ENCODE results near the gene TRAK2. TPM values are rescaled to one million over a fixed set of nuclear protein-coding genes. Genes with fewer than 3 reads are reported as not detected.

TRAK2 gene
- total RNA-seq, 1 donor from 2014 or later, result 7.5 TPM

DNA sequence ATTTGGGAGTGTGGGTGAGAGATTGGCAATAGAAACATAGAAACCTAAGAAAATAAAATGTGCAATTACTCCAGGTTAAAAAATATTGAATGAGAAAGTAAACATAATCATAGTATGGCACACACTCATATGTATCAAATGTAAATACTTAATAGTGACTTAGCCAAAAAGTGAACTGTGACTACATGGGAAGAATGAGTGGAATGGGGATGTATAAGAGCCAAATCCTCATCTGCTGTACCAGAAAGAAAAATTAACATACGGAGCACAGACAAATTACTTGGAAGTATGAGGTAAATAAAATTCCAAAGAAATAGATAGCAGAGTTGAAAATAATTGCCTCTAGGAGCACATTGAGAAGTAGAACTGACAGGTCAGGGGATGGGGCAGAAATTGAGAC is 98.1 kb downstream of the TRAK2 start:
- no peak for ATAC-seq

- no peak for ATAC-seq
Measured at GRCh38 chr2:201350879-201351278, 100.4 kb downstream of the TRAK2 start.

GRCh38 chr2:201349601-201350000 is 101.7 kb downstream of the TRAK2 start:
- no peak for ATAC-seq

DNA sequence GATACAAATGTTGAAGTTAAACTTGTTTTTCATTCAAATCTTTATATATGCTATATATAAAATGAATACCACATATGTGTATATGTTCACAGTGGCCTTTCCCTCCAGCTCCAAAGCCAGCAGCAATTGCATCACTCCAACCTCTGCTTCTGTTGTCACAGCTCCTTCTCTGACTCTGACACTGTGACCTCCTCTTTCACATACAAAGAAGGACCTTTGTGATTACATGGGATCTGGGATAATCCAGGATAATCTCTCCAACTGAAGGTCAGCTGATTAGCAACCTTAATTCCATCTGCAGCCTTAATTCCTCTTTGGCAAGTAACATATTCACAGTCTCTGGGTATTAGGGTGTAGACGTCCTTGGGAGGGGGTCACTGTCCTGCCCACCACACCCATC is 102.5 kb downstream of the TRAK2 start:
- ATAC-seq, result peak; percentile 34

DNA sequence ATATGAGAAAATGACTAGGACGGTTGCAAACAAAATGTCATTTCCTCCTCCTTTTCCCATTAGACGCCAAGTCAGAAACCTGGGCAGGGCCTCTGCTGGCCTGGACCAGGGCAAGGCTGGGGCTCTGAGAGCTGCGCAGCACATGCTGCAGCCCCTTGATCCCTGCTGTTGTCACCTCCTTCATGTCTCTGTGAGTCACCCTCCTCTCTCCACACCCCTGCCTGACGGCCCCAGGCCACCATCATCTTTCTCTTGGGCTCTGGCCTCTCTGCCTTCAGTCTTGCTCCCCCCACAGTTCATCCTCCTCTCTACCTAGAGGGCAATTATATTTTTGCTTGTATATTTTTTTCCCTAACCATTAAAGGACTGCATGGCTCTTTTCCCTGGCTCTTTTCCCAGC is 104.1 kb downstream of the TRAK2 start:
- no peak for ATAC-seq

GRCh38 chr2:201345625-201346213 is 105.5 kb downstream of the TRAK2 start:
- no peak for ATAC-seq

DNA sequence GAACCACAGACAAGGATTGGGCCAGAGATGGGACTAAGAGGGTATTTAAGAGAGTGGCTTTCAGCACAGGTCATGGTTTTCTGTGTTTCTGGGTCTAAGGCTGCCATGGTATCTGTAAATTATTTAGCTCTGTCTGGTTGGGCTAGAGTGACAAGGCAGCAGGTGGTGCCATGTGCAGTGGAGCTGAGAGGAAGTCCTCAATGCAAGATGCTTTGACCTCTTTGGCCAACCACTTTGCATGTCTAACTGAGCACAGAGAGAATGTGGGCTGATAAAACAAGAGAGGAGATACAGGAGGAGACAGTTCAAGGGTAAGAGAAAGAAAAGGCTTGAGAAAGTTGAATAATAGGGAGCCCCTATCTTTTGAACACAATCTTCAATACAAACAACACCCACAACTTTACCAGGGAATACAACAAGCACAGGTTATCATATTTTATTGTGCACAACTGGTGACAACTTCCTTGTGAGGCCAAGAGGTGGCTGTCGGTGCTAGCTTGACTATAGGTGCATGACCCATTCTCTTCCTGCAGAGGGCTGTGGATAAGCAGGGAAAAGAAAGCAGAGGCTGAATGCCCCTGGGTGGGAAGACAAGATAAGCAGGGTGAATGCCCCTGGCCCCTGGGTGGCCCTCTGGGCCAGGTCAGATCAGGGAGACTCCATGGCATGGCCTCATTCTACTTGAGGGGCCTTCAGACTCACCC is 106.4 kb downstream of the TRAK2 start:
- ATAC-seq, result no peak

DNA sequence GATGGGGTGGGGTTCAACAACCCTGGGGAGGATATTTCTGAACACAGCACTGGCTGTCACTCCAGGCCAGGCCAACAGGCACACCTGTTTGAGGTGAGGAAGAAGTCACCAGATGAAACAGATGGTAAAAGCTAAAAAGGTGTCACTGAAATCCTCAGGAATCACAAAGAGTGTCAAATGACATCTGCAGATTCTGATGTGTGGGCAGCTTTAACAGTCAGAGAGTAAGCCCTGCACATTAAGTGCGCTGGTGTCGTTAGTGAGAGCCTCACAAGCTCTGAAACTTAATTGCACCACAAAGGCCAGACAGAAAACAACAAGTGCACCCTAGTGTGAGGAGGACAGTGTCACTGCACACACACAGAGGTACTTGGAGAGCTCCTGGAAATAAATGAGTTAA is 107.7 kb downstream of the TRAK2 start:
- no peak for ATAC-seq

GRCh38 chr2:201342923-201343322 is 108.3 kb downstream of the TRAK2 start:
- ATAC-seq, result no peak

GRCh38 chr2:201329409-201329808 is 121.8 kb downstream of the TRAK2 start:
- no peak for ATAC-seq

GRCh38 chr2:201327678-201328077 is 123.6 kb downstream of the TRAK2 start:
- no peak for ATAC-seq

Other genes starting within 250 kb of the TRAK2 start
- gene CASP8, start 190.9 kb downstream of the TRAK2 start, total RNA-seq, result 22.5 TPM
- 0.56 TPM for gene FLACC1, start 94.1 kb downstream of the TRAK2 start, total RNA-seq
- 12.9 TPM for gene STRADB, start 282 bp upstream of the TRAK2 start, total RNA-seq
- 24.9 TPM for gene TMEM237, start 192.0 kb upstream of the TRAK2 start, total RNA-seq
- gene MPP4, start 247.2 kb upstream of the TRAK2 start, total RNA-seq, result not detected

Measured in esophagus mucosa (tissue), 1 donor.